ENCODE data around the gene ASXL2.

- no peak for TF ChIP-seq CTCF (IDR thresholded peaks at IDR 0.05)
- no peak for TF ChIP-seq POLR2A (IDR thresholded peaks at IDR 0.05)
Observed at GRCh38 chr2:25772078-25772477, 106.2 kb downstream of the ASXL2 start.
